Activated CD4-positive, alpha-beta T cell treated with anti-CD3 and anti-CD28 coated beads for 24 hours (primary cell): ENCODE results near the gene NHLRC1.

ENCODE experiments used
- DNase-seq, 2 donors: peaks; one replicate each; pipeline ENCODE4 v3.0.0-alpha.2; 2020; ENCODE audit warnings: low read depth in 2 of 2

Gene NHLRC1

GRCh38 chr6:18139935-18140621 is 17.6 kb upstream of the NHLRC1 start:
- no peak for DNase-seq

- DNase-seq = no peak
These were observed 16.4 kb upstream of the NHLRC1 start for GRCh38 chr6:18138906-18139305.

- DNase-seq = no peak
These were observed 13.8 kb upstream of the NHLRC1 start for GRCh38 chr6:18136260-18136659.

GRCh38 chr6:18135171-18135570 is 12.7 kb upstream of the NHLRC1 start:
- no peak for DNase-seq

GRCh38 chr6:18132346-18132745 is 9.9 kb upstream of the NHLRC1 start:
- no peak for DNase-seq

- DNase-seq = no peak
These were observed 3.6 kb upstream of the NHLRC1 start for GRCh38 chr6:18126121-18126520.

GRCh38 chr6:18121580-18122127 is 823 bp downstream of the NHLRC1 start:
- no peak for DNase-seq

GRCh38 chr6:18119236-18119635 is 3.2 kb downstream of the NHLRC1 start:
- no peak for DNase-seq

GRCh38 chr6:18118330-18118729 is 4.1 kb downstream of the NHLRC1 start:
- DNase-seq = no peak

GRCh38 chr6:18117136-18117535 is 5.3 kb downstream of the NHLRC1 start:
- no peak for DNase-seq

GRCh38 chr6:18115356-18115755 is 7.1 kb downstream of the NHLRC1 start:
- DNase-seq = peak in 1 of 2 donors; percentile 7

- no peak for DNase-seq
These were observed 12.3 kb downstream of the NHLRC1 start for GRCh38 chr6:18110162-18110561.

- no peak for DNase-seq
These were observed 15.4 kb downstream of the NHLRC1 start for GRCh38 chr6:18107061-18107460.

- DNase-seq = no peak
These were observed 19.5 kb downstream of the NHLRC1 start for GRCh38 chr6:18102783-18103509.

- DNase-seq = no peak
These were observed 20.6 kb downstream of the NHLRC1 start for GRCh38 chr6:18101873-18102272.

- no peak for DNase-seq
These were observed 21.2 kb downstream of the NHLRC1 start for GRCh38 chr6:18101271-18101670.

GRCh38 chr6:18100296-18100695 is 22.2 kb downstream of the NHLRC1 start:
- DNase-seq = no peak

- no peak for DNase-seq
These were observed 23.0 kb downstream of the NHLRC1 start for GRCh38 chr6:18099511-18099910.

- no peak for DNase-seq
These were observed 26.1 kb downstream of the NHLRC1 start for GRCh38 chr6:18096423-18096822.

GRCh38 chr6:18091382-18091781 is 31.1 kb downstream of the NHLRC1 start:
- DNase-seq = no peak

- no peak for DNase-seq
These were observed 32.1 kb downstream of the NHLRC1 start for GRCh38 chr6:18090349-18090786.

GRCh38 chr6:18088419-18089296 is 33.8 kb downstream of the NHLRC1 start:
- DNase-seq = no peak
